GM19463 (cell line): ENCODE results near the gene MAP3K15.

Source experiments
- ATAC-seq: cut with Tn5 transposase; IDR thresholded peaks from one replicate; pipeline ENCODE4 v1.9.1; 2021; ENCODE audit warnings: mild to moderate bottlenecking, moderate library complexity; ENCODE audit not compliant: unreplicated experiment

Gene MAP3K15

DNA sequence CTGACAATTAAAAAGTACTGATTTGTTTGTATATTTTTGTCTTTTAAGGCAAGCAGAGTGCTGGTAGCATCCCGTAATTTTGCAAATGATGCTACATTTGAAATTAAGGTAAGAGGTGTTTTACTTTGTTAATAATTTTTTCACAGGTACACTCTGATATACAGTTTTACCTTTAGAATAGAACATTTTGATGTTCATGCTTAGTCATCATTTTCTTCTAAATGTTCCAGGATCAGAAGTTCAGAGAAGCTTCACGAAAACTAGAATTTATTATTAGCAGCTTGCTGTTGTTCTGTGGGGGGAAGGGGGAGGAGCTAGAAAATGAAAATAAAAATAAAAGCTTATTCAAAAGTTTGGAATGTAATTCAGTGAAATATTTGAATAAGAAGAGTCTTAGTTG is 166.0 kb downstream of the MAP3K15 start:
- ATAC-seq, result no peak

DNA sequence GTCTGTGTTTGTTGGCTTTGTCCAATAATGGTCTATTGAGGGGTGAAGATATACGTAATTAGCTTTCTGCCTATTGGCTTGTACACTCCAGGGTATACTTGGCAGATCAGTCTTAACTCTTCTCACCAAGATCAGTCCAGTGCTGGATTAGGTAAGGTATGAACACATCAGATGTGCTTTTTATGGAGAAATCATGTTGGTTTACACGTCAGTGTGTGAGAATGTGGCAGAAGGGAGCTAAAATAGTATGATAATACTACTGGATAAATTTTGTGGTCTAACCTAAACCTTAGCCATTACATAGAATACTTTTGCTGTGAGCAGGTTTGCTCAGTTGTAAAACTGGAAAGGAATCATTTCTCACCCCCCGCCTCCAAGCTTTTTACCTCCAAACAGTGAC is 167.4 kb downstream of the MAP3K15 start:
- no peak for ATAC-seq

DNA sequence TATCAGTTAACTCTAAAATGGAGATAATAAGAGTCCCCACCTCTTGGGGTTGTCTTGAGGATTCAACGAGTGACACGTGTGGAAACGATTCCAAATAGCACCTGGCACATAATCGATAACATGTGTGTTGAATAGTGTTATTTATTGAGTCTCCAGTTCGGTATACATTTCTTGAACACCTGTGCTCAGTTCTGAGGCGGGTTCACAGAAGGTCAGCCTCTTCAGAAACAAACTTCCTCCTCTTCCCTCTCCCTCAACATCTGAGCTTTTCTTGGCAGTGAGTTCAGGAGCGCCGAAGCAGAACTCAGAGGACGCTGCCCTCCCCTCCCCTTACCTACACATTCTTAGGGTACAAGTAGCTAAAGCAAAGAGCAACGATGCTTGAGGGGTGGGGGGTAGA is 170.6 kb downstream of the MAP3K15 start:
- ATAC-seq, result no peak

DNA sequence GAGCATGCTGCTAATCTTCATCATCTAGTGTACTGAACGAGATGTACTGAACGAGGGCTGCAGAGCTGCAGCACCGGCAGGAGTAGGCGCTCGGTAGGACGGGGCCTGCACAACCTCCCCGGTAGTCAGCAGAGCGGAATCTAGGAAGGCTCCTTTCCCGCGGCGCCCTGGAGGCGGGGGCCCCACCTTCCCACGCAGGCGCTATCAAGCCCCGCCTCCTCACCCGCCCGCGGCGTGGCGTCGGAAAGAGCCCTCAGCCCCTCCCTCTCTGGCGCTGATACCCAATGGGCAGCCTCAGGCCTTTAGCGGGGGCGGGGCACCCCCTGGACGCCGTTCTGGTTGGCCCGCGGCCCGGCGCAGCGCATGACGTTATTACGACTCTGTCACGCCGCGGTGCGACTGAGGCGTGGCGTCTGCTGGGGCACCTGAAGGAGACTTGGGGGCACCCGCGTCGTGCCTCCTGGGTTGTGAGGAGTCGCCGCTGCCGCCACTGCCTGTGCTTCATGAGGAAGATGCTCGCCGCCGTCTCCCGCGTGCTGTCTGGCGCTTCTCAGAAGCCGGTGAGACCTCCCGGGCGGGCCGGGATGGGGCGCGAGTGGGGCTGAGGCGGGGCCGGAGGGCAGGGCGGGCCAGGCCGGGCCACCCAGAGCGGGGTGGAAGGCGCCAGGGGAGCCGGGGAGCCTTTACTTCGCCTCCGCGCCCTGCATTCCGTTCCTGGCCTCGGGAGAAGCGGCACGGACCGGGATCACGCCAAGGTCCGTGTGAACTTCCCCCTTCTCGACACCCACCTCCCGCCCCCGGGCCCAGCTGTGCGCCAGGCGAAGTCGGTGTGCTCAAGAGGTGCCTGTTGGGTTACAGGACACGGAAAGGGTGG is 171.5 kb downstream of the MAP3K15 start, which contains the start of gene PDHA1:
Gene PDHA1, plus strand, starts transcription at position 393 of the 874 bp plus-strand sequence. Its CDS starts 111 bp downstream, at position 504.
- ATAC-seq, result peak; percentile 97

DNA sequence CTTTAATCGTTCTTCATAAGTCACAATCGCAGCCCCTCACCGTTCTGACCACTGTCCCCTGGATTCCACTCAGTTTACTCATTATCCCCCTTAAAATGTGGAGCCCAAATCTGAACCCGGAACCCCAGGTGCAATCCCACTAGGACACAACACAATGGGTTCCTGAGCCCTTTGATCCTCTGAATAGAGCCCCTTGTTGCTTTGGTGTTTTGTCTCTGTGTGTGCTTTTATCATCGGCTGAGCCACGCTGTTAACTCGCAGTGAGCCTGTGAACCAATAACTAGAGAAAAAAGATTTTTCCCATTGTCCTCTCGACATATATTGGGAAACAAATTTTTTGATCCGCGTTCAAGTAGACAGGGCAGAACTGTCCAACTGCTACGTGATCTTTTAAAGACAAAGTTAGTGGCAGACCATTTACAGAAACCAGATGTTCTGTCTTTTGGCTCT is 172.2 kb downstream of the MAP3K15 start:
- no peak for ATAC-seq

DNA sequence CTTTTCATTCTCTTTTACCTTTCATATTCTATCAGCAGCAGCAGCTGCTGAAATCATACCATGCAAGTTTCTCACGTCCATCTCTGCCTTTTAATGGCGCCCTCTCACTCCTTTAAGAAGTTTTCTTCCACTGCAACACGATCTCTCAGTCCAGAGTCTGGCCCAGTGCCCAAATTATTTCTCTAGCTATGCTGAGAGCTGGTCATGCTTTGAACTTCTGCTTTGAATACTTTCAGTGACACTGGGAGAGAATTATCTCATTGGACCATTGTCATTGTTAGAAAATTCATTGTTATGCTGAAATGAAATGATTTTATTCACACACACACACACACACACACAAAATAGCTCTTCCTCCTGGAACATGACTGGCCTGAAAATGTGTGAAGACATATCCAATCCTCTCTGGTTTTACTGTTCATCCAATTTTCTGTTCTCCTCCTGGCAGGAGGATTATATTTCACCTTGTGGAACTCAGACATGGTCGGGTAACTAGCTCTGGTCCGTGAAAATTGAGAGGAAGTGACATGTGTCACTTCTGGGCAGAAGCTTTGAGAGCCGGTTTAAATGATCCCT is 172.9 kb downstream of the MAP3K15 start:
- ATAC-seq, result no peak

DNA sequence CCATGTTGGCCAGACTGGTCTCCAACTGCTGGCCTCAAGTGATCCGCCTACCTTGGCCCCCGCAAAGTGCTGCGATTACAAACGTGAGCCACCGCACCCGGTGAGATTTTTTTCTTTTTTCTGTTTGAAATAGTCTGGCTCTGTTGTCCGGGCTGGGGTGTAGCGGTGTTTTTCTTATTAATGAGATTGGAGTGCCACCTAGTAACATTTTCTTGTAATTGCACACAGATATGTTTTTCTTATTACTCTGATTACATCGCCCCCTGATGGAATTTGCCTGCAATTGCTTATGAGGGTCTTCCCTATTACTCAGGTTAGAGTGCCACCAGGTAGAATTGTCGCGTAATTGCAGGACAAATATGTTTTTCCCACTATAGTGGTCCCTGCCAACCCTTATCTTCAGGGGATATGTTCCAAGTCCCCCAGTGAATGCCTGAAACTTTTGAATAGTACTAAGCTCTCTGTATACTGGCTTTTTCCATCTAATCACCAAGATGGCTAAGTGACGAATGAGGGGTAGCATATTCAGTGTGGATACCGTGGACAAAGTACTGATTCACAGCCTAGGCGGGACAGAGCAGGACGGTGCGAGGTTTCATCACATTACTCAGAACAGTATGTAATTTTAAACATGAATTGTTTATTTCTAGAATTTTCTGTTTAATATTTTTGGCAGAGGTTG is 180.2 kb downstream of the MAP3K15 start:
- no peak for ATAC-seq

DNA sequence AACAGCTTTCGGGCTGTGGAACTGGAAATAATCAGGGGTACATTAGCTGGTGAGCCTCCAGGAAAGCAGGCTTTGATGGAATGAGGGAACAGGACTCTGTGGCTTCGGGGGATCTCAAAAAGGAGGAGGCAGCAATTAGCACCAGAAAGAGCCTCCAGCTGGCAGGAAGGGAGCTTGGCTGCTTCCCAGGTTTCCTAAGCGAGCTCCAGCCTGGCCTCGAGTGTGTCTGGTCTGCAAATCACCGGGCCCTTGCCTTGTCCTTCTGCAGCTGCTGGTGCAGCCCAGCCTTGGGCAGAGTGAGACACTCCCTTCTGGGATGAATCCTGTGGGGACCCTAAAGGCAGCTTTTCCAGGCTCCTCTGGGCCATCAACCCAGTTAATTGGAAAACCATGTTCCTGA is 182.3 kb downstream of the MAP3K15 start:
- ATAC-seq, result no peak

DNA sequence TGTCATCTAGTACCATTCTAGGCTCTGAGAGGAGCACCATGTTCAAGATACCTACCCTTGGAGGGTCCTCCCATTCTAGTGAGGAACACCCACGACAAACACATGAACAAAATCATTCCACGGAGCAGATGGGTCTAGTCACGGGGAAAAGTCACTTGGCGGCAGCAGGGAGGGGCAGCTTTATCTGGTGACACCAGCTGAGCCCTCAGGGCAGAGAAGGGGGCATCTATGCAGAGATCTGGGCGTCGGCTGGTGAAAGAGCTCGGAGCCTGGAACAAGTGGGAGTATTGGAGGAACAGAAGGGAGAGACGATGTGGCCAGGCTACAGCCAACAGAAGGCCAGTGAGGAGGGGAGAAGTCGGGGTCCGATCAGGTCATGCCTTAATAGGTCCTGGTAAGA is 183.5 kb downstream of the MAP3K15 start:
- no peak for ATAC-seq

DNA sequence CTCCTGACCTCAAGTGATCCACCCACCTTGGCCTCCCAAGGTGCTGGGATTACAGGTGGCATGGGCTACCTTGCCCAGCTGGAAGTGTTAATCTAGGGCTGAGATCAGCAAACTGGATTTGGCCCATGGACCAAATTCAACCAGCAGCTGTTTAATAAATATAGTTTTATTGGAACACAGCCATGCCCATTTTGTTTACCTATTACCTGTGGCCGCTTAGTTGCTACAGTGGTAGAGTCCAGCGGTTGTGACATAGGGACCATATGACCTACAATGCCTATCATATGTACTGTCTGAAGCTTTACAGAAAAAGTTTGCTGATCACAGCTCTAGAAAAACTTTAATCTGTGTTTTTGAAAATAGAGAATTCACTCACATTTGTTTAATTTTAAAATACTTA is 188.7 kb downstream of the MAP3K15 start:
- ATAC-seq, result no peak
